NCI-H1105 treated with DMSO at 0.1 percent for 48 hours (cell line): ENCODE results near the gene PHF3.

Source experiments
- DNase-seq: peaks from one replicate; lab custom pipeline; 2025; lab: John Stamatoyannopoulos, UW

PHF3 gene

DNA sequence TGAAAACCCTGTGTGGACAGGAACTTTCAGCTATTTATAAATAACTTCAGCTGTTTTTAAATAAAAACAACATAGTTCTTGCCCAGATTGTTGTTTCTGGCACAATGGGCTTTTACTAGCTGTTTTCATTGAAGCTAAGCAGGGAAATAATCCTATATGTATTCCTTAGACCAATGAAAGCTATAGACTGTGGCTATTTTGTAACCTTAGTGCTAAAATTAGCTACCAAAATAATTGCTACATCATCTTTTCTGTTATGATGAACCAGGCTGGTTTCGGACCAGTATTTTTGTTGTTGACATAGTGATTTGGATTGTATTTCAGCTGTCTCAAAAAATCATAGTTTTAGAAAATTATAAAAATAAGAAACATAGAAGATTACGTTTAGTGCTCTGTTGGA is 13.7 kb downstream of the PHF3 start:
- DNase-seq, result no peak

GRCh38 chr6:63649847-63650265 is 14.3 kb downstream of the PHF3 start:
- DNase-seq, result no peak

DNA sequence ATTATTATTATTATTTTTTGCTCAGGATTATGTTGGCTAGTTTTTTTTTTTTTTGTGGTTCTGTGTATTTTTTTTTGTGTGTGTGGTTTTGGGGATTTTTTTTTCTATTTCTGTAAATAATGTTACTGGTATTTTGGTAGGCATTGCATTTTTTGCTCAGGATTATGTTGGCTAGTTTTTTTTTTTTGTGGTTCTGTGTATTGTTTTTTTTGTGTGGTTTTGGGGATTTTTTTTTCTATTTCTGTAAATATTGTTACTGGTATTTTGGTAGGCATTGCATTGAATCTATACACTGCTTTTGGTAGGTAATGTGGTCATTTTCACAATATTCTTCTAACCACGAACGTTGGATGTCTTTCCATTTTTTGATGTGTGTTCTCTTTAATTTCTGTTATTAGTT is 17.4 kb downstream of the PHF3 start:
- DNase-seq, result no peak

DNA sequence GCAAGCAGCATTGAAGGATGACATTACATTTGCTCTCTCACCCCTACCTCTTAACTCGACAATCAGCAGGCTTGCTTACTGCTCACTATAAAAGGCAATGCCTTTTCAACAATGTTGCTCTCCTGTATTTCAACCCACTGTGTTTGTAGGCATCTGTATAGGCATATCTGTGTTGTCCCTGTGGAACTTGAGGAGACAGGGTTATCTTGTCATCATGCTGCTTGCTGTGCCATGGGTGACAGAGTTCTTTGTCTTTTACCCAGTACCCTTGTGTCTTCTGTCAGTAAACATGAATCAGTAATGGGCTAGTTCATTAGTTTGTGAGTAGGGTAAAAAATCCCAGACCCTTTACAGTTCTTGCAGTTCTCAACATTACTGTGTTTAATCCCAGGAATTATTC is 25.2 kb downstream of the PHF3 start:
- no peak for DNase-seq

- DNase-seq, result no peak
Observed at GRCh38 chr6:63661769-63662168, 26.2 kb downstream of the PHF3 start.

- DNase-seq, result no peak
Observed at GRCh38 chr6:63663147-63663955, 27.7 kb downstream of the PHF3 start.

DNA sequence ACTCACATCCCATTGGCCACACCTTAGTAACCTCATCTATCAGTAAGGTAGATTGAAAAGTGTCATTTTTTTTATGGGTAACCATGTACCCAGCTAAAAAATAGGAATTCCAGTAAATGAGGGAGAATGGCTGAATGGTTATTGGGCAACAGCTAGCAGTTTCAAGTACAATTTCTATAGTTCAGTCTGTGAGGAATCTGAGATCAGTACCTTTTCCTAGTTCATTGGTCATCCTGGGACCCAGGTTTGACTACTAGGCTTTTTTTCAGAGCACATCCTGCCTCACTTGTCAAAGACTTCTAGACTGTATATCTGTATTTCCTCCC is 28.3 kb downstream of the PHF3 start:
- DNase-seq, result no peak

DNA sequence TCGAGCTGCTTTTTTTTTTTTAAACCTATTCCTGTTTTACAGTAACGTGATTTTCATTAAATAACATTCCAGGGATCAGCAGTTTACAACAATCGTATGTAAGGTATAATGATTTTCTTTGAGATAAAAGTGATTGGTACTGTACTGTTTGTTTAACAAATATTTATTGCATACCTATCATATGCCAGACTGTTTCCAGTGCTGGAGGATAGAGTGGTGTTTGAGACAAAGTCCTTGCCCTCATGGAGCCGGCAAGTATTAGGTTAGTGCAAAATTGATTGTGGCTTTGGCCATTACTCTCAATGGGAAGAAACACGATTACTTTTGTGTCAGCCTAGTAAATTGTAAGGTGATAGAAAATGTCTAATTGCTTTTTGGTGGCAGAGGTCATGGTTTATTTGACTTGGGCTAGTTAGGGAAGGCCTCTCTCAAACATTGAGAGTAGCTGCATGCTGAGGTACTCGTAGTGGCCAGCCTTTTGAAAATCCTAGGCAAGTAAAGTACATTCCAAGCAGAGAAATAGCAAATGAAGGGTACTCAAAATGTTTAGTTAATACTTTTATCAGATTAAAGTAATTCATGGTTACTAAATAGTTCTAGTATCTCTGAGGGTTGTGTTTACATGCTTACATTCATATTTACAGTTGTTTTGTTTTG is 35.6 kb downstream of the PHF3 start:
- no peak for DNase-seq

DNA sequence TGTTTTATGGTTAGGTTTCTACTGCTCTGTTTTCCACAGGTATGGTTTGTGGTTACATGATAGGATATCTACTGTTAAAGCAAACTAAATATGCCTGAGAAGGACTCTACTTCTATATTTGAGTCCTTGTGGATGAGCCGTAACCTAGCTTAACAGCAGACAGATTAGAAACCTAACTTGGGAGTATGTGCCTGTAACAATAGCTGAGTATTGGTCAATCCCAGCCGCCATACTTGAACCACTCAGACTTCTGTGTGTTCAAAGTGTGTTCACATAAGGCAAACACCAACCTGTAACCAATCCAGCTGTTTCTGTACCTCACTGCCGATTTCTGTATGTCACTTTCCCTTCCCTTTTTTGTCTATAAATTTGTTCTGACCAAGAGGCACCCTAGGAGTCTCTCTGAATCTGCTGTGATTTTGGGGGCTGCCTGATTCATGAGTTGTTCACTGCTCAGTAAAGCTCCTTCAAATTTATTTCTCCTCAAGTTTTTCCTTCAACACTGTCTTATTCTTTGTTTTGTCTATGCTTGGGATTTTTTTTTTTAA is 37.1 kb downstream of the PHF3 start:
- no peak for DNase-seq

DNA sequence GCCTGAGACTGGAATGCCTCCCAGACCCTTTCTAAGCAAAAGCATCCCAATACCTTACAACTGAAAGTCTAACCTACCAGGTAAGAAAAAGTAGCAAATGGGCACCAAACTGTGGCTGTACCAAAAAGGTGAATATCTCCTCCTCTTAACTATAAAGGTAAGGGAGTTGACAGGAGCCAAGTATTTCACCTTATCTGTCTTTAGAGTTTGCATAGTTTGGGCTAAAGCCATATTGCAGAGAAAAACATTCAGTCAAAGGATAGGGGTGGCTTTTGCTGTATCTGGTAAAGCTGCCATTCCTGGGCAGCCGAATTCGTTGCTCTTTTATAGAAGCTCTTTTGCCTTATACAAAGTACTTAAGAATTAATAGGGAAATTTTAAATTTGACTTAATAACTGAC is 38.1 kb downstream of the PHF3 start:
- no peak for DNase-seq

DNA sequence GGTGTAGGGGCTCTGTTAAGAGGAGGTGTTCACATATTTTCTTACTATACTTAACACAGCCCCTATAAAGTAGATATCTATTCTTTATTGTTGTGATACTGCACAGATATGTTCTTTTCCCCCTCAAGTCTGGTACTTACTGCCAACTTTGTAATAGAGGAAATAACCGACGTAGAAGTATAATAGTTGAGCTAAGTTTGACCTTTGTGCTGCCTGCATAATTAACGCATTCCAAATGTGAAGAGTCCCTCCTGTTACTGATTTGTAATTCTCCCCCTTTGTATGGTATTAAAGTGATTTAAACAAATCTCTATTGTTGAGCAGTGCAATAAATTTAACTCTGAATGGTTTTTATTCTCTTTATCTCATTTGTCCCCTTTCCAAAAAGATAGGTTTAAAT is 39.0 kb downstream of the PHF3 start:
- DNase-seq, result no peak

GRCh38 chr6:63675138-63675537 is 39.5 kb downstream of the PHF3 start:
- DNase-seq, result no peak

DNA sequence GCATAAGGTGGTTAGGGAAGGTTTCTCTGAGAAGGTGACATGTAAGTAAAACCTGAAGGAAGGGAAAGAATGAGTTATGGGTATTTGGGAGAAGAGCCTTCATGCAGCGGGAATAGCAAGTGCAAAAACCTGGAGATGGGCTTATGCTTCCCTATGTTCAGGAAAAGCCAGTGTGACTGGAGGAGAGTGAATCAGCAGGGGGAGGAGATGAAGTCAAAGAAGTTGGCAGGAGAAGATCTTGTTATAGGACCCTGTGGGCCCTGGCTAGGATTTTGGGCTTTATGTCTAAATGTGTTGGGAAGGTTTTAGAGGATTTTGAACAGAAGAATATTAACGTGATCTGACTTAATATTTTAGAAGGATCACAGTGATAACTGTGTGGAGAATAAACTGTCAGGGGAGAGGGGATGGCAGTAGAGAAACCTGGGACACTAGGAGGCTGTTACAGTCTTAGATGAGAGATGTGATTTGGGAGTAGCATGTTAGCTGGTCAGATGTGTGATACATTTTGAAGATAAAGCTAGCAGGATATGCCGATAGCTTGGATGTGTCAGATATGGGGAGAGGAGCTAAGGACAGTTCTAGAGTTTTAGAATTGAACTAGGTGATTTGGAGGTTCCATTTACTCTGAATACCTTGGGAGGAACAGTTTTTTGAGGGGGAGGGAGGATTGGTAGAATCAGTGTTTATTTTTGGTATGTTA is 41.0 kb downstream of the PHF3 start:
- no peak for DNase-seq

DNA sequence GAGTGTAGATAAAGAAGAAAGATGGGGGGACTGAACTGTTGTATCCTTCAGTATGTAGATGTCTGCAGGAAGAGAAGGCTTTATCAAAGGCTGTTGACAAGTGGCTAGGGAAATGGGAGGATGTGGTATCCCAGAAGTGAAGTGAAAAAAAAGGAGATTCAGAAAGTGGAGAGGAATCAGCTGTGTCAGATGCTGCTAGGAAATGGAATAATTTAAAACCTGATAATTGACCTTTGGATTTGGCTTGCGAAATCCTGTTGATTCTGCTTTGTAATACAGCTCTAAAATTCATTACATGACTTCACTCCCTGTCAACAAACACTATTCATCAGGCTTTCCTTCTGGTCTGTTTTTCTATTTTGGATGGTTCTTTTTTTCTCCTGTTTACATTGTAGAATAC is 41.7 kb downstream of the PHF3 start:
- DNase-seq, result no peak

DNA sequence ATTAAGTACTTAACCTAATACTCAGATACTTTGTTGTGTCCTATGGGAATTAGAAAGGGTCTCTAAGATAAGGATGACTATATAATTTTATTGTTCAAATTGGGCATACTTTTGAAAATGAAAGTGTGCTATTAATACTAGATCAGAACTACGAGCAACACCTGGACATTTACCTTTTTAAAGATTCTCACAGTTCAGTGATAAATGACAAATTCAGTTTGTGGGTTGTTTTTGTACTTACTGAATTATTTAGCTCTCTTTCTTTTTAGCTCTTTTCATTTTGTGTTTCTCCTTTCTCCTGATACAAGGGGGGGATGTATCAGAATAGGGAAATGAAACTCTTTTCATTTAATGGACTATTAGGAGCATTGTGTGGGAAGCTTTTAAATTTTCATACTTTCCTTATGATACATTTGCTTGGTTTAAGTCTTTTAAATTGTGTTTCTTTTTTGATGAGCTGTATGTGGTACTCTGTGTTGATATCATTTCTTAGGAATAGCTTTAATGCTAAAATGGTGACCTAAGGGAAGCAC is 47.5 kb downstream of the PHF3 start:
- DNase-seq, result no peak

DNA sequence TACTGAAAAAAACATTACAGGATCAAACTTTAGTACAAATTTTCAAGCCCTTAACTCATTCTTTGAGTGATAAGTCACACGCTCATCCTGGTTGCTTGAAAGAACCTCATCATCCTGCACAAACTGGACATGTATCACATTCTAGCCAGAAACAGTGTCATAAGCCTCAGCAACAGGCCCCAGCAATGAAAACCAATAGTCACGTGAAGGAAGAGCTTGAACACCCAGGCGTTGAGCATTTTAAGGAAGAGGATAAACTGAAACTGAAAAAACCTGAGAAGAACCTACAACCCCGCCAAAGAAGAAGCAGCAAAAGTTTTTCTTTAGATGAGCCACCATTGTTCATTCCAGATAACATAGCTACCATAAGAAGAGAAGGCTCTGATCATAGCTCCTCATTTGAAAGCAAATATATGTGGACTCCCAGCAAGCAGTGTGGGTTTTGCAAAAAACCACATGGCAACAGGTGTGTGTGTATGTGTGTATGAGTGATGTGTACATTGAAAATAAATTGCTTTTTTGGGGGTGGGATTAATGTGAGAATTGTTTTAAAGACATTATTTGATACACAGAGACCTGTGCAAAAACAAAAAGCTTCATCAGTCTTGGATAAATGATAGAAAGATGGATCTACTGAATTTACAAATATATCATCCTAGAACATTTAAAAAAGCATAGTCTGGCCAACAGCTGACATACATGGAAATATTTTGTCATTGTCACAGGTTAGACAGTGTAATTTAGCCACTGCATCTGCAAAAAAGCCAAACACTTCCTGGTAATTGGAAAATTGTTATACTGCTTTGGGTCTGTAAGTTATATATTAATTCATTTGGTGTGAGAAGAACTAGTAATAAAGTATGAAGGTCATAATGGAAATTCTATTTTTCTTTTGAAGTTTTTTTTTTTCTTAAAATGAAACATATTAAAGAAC is 50.1 kb downstream of the PHF3 start:
- no peak for DNase-seq

GRCh38 chr6:63689421-63689820 is 53.8 kb downstream of the PHF3 start:
- no peak for DNase-seq

- DNase-seq, result no peak
Observed at GRCh38 chr6:63690221-63690620, 54.6 kb downstream of the PHF3 start.

GRCh38 chr6:63705707-63706106 is 70.1 kb downstream of the PHF3 start:
- no peak for DNase-seq

GRCh38 chr6:63706630-63707029 is 71.0 kb downstream of the PHF3 start:
- DNase-seq, result no peak

DNA sequence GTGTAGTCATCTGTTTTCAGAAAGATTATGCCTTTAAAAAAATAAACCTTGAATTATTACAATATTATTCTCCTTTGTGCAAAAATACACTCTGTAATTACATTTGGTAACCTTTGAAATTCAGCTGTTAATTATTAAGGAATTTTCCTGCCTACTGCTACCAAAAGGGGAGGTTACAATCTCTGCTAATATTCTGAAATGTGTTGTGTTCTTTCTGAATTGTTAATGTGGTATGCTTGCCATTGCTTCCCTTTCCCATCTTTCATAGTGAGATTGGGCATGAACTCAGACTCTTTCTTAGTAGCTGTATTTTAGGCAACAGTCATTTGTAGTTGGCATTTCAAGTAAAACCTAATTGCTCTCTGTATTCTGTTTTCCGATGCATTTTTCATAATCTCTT is 73.0 kb downstream of the PHF3 start:
- DNase-seq, result no peak

DNA sequence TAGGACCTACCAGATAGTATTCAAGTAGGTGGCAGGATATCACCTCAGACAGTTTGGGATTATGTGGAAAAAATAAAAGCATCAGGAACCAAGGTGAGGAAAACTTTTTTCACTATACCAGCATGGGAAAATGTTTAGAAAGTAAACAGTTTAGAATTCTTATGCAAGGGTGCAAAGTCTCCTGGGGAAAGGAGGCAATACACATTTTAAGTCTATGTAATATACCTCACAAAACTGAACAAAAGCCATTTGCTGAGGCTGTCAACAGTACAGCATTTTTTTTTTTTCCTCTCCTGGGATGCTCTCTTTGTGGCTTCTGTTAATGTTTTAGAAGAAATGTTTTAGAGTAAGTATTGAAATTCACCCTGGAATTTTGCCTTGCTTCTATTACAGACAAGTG is 73.5 kb downstream of the PHF3 start:
- no peak for DNase-seq
